Ascending aorta (tissue), 2 donors: ENCODE results near the gene PIP4P1. TPM values are rescaled to one million over a fixed set of nuclear protein-coding genes. Genes with fewer than 3 reads are reported as not detected.

ENCODE experiments used
- DNase-seq, 2 donors: peaks; one replicate each; pipeline ENCODE4 v3.0.0-alpha.2; 2019; ENCODE audit warnings: low spot score in 2 of 2
- H3K27ac ChIP-seq, 2 donors: fragments of 200-600 bp; sonication (generic); one replicate each; pipeline ENCODE4 v1.5.1; 2016 to 2017; ENCODE audit warnings: mild to moderate bottlenecking in 1 of 2
- H3K27me3 ChIP-seq: fragments of 200-600 bp; sonication (generic); one replicate; pipeline ENCODE4 v1.5.1; 2017
- H3K36me3 ChIP-seq, 2 donors: fragments of 200-600 bp; sonication (generic); one replicate each; pipeline ENCODE4 v1.5.1; 2016
- H3K4me1 ChIP-seq, 2 donors: fragments of 200-600 bp; sonication (generic); one replicate each; pipeline ENCODE4 v1.5.1; 2016 to 2017; ENCODE audit warnings: mild to moderate bottlenecking in 1 of 2
- H3K4me3 ChIP-seq, 2 donors: fragments of 200-600 bp; sonication (generic); one replicate each; pipeline ENCODE4 v1.5.1; 2016 to 2017; ENCODE audit warnings: mild to moderate bottlenecking in 1 of 2
- H3K9me3 ChIP-seq, 2 donors: fragments of 200-600 bp; sonication (generic); one replicate each; pipeline ENCODE4 v1.5.1; 2016
- CTCF ChIP-seq, 3 experiments: fragments of 200-600 bp in 2 of 3; fragments of 450-650 bp in 1 of 3; sonication (generic) in 2 of 3; IDR thresholded peaks; one replicate each; pipeline ENCODE4 v1.5.1; 2016 to 2019; ENCODE audit warnings: antibody characterized with exemption in 3 of 3, mild to moderate bottlenecking in 1 of 3, moderate library complexity in 1 of 3
- intact Hi-C: fragments of 100-400 bp; cut with DNase I; formaldehyde crosslinking; loops from one replicate; pipeline ENCODE4 v1.15.1; 2023
- total RNA-seq: library from RNA; depleted of rRNA; stranded (reverse); fragments of >200 nt; gene quantifications from one replicate; pipeline ENCODE4 v1.1.0, GENCODE V29; 2016

Gene PIP4P1
- total RNA-seq, 1 donor from 2014 or later, result 30.7 TPM

DNA sequence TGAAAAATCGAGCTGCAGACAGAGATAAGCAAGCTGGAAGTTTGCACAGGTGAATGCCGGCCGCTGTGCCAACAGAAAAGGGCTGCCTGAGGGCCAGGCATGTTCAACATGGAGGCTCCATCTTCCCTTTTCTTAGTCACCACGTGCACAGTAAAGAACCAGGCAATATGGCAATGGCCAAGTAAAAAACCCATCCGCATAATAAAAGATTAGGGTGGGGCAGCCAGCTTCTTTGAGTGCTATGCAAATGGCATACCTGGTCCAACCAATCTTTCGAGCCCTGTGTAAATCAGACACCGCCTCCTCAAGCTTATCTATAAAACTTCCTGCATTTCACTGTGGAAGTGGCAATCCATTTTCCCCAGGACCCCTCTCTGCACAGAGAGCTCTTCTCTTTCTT, 24.7 kb upstream of the PIP4P1 start:
- intact Hi-C loops, result no loop called here
- no peaks in the 10 kb centered on the region for H3K4me1 ChIP-seq
- no peak for TF ChIP-seq CTCF (IDR thresholded peaks at IDR 0.05)
- DNase-seq, result no peak
- no peaks in the 10 kb centered on the region for H3K36me3 ChIP-seq
- no peak overlapping the region for H3K4me3 ChIP-seq
- H3K27ac ChIP-seq, result no peak overlapping the region
- H3K27me3 ChIP-seq, result no peaks in the 10 kb centered on the region
- H3K9me3 ChIP-seq, result no peaks in the 10 kb centered on the region

DNA sequence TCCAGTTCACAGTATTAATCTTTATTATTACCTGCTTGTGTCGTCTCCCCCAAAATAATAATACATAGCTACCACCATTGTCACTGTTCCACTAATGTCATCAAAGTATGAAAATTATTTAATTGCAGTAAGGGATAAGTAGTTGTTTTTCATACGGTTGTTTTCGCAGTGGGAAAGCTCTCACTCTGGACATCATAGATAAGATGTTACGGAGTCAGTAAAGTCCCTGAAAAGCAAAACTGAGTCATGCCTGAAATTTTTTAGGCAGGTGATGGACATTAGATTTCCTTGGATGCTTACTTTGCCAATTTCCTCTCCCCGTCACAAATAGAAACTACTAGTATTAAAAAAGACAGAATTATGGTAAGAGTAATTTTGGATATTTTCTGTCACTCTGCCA, 21.1 kb upstream of the PIP4P1 start:
- Histone ChIP-seq H3K27me3 (no peaks in the 10 kb centered on the region), H3K27ac (no peak overlapping the region), H3K4me3 (no peak overlapping the region), H3K36me3 (no peaks in the 10 kb centered on the region), H3K4me1 (peaks cover 0 to 3% of the 10 kb centered on the region in 2 donors), H3K9me3 (no peaks in the 10 kb centered on the region)
- no peak for DNase-seq
- TF ChIP-seq CTCF (IDR thresholded peaks at IDR 0.05), result no peak
- intact Hi-C loops, result no loop called here

DNA sequence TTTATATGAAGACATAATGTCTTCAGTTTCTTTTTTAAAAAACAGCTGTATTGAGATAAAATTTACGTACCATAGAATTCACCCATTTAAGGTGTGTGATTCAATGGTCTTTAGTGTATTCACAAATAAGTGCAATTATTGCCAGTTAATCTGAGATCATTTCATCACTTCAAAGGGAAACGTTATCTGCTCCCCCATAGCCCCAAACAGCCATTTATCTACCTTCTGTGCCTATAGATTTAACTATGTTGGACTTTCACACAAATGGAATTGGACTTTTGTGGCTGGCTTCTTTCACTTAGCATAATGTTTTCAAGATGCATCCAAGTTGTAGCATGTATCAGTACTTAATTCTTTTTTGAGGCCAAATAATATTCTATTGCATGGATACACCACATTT, 17.7 kb upstream of the PIP4P1 start:
- no peak overlapping the region for H3K4me3 ChIP-seq
- H3K27me3 ChIP-seq, result no peaks in the 10 kb centered on the region
- intact Hi-C loops, result no loop called here
- no peak for DNase-seq
- no peak for TF ChIP-seq CTCF (IDR thresholded peaks at IDR 0.05)
- H3K36me3 ChIP-seq, result peaks cover 24 to 30% of the 10 kb centered on the region in 2 donors
- H3K27ac ChIP-seq, result no peak overlapping the region
- H3K4me1 ChIP-seq, result peaks cover 0 to 3% of the 10 kb centered on the region in 2 donors
- no peaks in the 10 kb centered on the region for H3K9me3 ChIP-seq

GRCh38 chr14:20477211-20477876, 16.1 kb upstream of the PIP4P1 start:
- Histone ChIP-seq H3K9me3 (no peaks in the 10 kb centered on the region), H3K27ac (peak overlapping the region in 1 of 2 donors; percentile 36), H3K4me1 (peaks cover 0 to 3% of the 10 kb centered on the region in 2 donors), H3K4me3 (no peak overlapping the region), H3K36me3 (peaks cover 39 to 41% of the 10 kb centered on the region in 2 donors), H3K27me3 (no peaks in the 10 kb centered on the region)
- intact Hi-C loops, result no loop called here
- no peak for TF ChIP-seq CTCF (IDR thresholded peaks at IDR 0.05)
- DNase-seq, result no peak

GRCh38 chr14:20476776-20477175, 15.5 kb upstream of the PIP4P1 start:
- intact Hi-C loops, result no loop called here
- Histone ChIP-seq H3K36me3 (peaks cover 39 to 41% of the 10 kb centered on the region in 2 donors), H3K9me3 (no peaks in the 10 kb centered on the region), H3K4me3 (no peak overlapping the region), H3K4me1 (peaks cover 0 to 3% of the 10 kb centered on the region in 2 donors), H3K27me3 (no peaks in the 10 kb centered on the region), H3K27ac (no peak overlapping the region)
- DNase-seq, result no peak
- no peak for TF ChIP-seq CTCF (IDR thresholded peaks at IDR 0.05)
